ENCODE measurements around the gene MEIKIN. TPM values are rescaled to one million over a fixed set of nuclear protein-coding genes. Genes with fewer than 3 reads are reported as not detected.

The MEIKIN gene
- polyA plus RNA-seq, 3 donors = 0.16 to 1.6 (median 1.6) TPM

DNA sequence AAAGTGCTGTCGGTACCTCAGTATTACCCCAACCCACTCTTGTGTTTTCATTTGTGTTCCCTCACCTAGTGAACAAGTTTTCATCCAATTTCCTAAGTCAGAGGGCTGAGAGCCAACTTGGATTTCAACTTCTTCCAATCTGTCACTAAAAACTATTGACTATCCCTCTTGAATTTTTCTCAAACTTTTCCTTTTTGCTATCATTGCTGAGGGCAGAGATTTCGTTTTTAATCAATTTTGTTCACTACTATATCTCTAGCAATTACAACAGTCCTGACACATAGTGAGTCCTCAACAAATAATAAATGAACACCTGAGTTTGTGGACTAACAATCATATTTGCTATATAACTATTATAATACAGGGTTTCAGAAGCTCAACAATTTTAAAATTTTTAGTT, 29.0 kb downstream of the MEIKIN start:
- Mint-ChIP-seq H3K4me1 (no peaks in the 10 kb centered on the region), H3K36me3 (no peaks in the 10 kb centered on the region), H3K27me3 (ENCODE audit: low read depth in 3 of 3) (peaks cover 0 to 4% (median 2%) of the 10 kb centered on the region in 3 donors), H3K4me3 (no peak overlapping the region), H3K9me3 (peaks cover 0 to 3% (median 2%) of the 10 kb centered on the region in 7 donors), H3K27ac (no peak overlapping the region)
- Histone ChIP-seq H3K27ac (ENCODE audit: low read depth in 1 of 2, low read length in 2 of 2) (no peak overlapping the region), H4K20me1 (ENCODE audit: insufficient read depth, low read length) (no peaks in the 10 kb centered on the region), H3K4me1 (ENCODE audit: control insufficient read depth in 1 of 2, insufficient read depth in 2 of 2, low read length in 2 of 2) (no peaks in the 10 kb centered on the region), H3K4me3 (replicated peaks in 1 of 3; ENCODE audit: low read depth in 2 of 3, low read length in 3 of 3) (no peak overlapping the region), H3K9me3 (replicated peaks in 1 of 2; ENCODE audit: control insufficient read depth in 1 of 2, insufficient read depth in 1 of 2, low read length in 2 of 2) (no peaks in the 10 kb centered on the region), H3K4me2 (replicated peaks; ENCODE audit: extremely low read depth, low read length, poor library complexity, severe bottlenecking) (no peak overlapping the region), H3K79me2 (ENCODE audit: insufficient read depth, low read length) (no peaks in the 10 kb centered on the region), H3K27me3 (ENCODE audit: control insufficient read depth in 2 of 2, insufficient read depth in 2 of 2, low read length in 2 of 2) (no peaks in the 10 kb centered on the region), H3K9ac (ENCODE audit: insufficient read depth, low read length, poor library complexity, severe bottlenecking) (no peak overlapping the region), H2AFZ (ENCODE audit: insufficient read depth, low read depth, low read length, poor library complexity, severe bottlenecking) (no peak overlapping the region), H3K36me3 (replicated peaks in 1 of 2; ENCODE audit: control insufficient read depth in 1 of 2, insufficient read depth in 2 of 2, low read length in 2 of 2) (no peaks in the 10 kb centered on the region)
- no peak for DNase-seq
- TF ChIP-seq, protein P1, sequence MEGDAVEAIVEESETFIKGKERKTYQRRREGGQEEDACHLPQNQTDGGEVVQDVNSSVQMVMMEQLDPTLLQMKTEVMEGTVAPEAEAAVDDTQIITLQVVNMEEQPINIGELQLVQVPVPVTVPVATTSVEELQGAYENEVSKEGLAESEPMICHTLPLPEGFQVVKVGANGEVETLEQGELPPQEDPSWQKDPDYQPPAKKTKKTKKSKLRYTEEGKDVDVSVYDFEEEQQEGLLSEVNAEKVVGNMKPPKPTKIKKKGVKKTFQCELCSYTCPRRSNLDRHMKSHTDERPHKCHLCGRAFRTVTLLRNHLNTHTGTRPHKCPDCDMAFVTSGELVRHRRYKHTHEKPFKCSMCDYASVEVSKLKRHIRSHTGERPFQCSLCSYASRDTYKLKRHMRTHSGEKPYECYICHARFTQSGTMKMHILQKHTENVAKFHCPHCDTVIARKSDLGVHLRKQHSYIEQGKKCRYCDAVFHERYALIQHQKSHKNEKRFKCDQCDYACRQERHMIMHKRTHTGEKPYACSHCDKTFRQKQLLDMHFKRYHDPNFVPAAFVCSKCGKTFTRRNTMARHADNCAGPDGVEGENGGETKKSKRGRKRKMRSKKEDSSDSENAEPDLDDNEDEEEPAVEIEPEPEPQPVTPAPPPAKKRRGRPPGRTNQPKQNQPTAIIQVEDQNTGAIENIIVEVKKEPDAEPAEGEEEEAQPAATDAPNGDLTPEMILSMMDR (IDR thresholded peaks at IDR 0.05) = no peak
- intact Hi-C loops (cut with micrococcal nuclease) = no loop called here
- WGBS (ENCODE audit: insufficient coverage) = 81% methylated on average over 1 of the region's 2 CpGs

DNA sequence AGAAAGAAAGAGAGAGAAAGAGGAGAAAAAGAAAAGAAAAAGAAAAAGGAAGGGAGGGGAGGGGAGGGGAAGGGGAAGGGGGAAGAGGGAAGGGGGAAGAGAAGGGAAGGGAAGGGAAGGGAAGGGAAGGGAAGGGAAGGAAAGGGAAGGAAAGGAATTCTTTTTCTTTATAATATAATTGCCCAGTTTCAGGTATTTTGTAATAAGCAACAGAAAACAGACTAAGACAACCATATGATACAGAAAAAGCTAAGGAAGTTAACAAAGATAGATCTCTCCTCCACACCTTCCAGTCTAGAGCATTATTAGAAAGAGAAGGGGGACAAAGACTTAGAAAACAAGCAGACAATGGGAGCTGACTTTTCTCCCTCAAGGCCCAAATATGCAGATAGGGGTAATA, 31.0 kb downstream of the MEIKIN start:
- Mint-ChIP-seq H3K9me3 (peaks cover 0 to 4% (median 2%) of the 10 kb centered on the region in 7 donors), H3K27me3 (ENCODE audit: low read depth in 3 of 3) (peaks cover 0 to 4% (median 2%) of the 10 kb centered on the region in 3 donors), H3K4me1 (no peaks in the 10 kb centered on the region), H3K27ac (no peak overlapping the region), H3K36me3 (no peaks in the 10 kb centered on the region), H3K4me3 (no peak overlapping the region)
- TF ChIP-seq, protein P1 (IDR thresholded peaks at IDR 0.05) = no peak
- Histone ChIP-seq H3K27me3 (ENCODE audit: control insufficient read depth in 2 of 2, insufficient read depth in 2 of 2, low read length in 2 of 2) (no peaks in the 10 kb centered on the region), H3K27ac (ENCODE audit: low read depth in 1 of 2, low read length in 2 of 2) (no peak overlapping the region), H3K79me2 (ENCODE audit: insufficient read depth, low read length) (no peaks in the 10 kb centered on the region), H3K4me3 (replicated peaks in 1 of 3; ENCODE audit: low read depth in 2 of 3, low read length in 3 of 3) (no peak overlapping the region), H4K20me1 (ENCODE audit: insufficient read depth, low read length) (no peaks in the 10 kb centered on the region), H3K9ac (ENCODE audit: insufficient read depth, low read length, poor library complexity, severe bottlenecking) (no peak overlapping the region), H3K36me3 (replicated peaks in 1 of 2; ENCODE audit: control insufficient read depth in 1 of 2, insufficient read depth in 2 of 2, low read length in 2 of 2) (no peaks in the 10 kb centered on the region), H3K4me1 (ENCODE audit: control insufficient read depth in 1 of 2, insufficient read depth in 2 of 2, low read length in 2 of 2) (no peaks in the 10 kb centered on the region), H3K9me3 (replicated peaks in 1 of 2; ENCODE audit: control insufficient read depth in 1 of 2, insufficient read depth in 1 of 2, low read length in 2 of 2) (no peaks in the 10 kb centered on the region), H3K4me2 (replicated peaks; ENCODE audit: extremely low read depth, low read length, poor library complexity, severe bottlenecking) (no peak overlapping the region), H2AFZ (ENCODE audit: insufficient read depth, low read depth, low read length, poor library complexity, severe bottlenecking) (no peak overlapping the region)
- DNase-seq = no peak
- intact Hi-C loops (cut with micrococcal nuclease) = no loop called here
